Head of caudate nucleus (tissue), 42 donors: ENCODE measurements around the gene UNCX.
"Not testable (repeated sequence)": the region's sequence is repeated elsewhere in the genome, so short reads cannot be mapped to it uniquely, and the experiment has no call there.

Experiments
- DNase-seq, 42 donors: peaks; one replicate each; pipeline versions ENCODE4 v3.0.0 to v3.0.0-alpha.2; 2020 to 2021; ENCODE audit warnings: mixed read lengths in 7 of 42
- intact Hi-C: fragments of 100-400 bp; cut with DNase I; formaldehyde crosslinking; loops from one replicate; pipeline ENCODE4 v1.15.0; 2022

The UNCX gene

DNA sequence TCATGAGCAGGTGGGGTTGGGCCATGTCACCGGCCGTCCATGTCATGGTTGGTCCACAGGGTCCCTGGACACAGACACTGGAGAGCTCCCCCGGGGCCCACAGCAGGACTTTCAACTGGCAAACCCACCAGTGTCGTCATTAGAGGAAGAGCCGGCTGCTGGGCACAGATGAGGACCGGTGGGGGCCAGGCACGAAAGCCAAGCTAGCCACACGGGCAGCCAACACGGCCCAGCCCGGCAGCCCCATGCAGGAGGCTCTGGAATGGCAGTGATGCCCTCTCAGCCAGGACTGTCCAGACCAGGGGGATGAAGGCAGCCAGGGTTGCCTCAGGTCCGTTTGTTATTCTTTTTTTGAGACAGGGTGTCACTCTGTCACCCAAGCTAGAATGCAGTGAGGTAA lies 21.1 kb upstream of the UNCX start:
- DNase-seq: no peak
- intact Hi-C loops: no loop called here

DNA sequence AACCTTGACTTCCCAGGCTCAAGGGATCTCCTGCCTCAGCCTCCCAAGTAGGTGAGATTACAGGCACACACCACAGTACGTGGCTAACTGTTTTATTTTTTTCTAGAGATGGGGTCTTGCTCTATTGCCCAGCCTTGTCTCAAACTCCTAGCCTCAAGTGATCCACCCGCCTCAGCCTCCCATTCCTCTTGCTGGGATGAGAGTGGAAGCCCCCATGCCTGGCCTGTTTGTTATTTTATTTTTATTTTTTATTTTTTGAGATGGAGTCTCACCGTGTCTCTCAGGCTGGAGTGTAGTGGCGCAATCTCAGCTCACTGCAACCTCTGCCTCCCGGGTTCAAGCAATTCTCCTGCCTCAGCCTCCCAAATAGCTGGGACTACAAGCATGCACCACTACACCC lies 20.6 kb upstream of the UNCX start:
- DNase-seq, intact Hi-C loops: not testable (repeated sequence)

DNA sequence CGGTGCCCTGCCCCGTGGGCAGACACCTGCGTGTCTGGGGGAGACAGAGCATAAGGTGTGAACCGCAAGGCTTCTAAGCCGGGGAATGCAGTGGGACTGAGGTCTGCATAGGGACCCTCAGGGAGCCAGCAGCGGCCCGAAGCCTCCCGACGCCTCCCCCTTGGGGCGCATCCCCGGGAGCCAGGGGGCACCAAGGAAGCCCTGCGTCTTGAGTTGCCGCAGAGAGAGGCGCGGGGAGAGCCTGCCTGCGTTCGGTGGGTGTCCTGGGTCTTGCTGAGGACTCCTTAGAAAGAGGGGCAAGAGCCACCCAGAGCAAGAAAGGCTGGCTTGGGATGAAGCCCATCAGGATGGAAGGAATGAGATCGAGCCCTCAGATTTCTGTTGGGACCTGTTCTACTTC lies 18.2 kb upstream of the UNCX start:
- DNase-seq: no peak
- intact Hi-C loops: no loop called here

DNA sequence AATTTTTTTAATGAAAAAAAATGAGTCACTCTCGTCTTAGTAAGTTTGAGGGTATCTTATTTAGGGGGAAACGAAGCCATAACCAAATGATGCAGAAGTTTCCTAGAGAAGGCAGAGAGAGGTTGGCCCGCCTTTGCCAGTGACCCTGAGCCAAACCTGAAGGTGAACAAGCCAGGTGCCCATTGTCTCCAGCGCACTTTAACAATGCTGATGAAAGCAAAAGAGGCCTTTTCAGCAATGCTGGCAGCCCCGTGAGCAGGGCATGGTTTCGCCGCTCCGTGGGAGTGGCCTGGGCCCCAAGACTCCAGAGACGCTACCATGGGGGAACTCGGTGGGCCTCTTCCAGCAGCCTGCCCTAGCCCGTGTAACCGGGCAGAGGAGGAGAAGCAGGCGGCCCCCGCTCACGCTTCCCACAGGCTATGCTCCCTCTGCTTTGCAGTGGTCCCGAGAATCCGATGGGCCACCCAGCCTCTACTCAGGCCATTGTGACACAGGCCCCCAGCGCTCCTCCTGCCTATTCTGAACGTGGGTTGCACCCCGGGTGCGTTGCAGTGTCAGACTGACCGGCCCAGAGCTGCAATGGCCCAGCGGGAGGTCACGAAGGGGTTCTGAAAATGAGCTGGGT lies 14.0 kb upstream of the UNCX start:
- intact Hi-C loops: no loop called here
- DNase-seq: no peak

DNA sequence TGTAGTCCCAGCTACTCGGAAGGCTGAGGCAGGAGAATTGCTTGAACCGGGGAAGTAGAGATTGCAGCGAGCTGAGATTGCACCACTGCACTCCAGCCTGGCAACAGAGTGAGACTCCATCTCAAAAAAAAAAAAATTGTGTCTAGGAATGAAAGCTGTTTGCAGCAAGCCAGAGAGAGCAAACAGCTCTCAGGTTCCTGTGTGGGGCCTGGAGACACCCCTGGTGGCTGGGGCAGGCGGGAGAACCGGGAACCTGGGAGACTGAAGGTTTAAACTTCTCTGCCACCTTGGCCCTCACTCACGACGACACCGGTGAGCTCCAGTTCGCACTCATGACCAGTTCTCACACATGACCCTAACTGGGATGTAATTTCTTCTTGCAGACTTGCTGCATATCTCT lies 13.2 kb upstream of the UNCX start:
- intact Hi-C loops: no loop called here
- DNase-seq: no peak

DNA sequence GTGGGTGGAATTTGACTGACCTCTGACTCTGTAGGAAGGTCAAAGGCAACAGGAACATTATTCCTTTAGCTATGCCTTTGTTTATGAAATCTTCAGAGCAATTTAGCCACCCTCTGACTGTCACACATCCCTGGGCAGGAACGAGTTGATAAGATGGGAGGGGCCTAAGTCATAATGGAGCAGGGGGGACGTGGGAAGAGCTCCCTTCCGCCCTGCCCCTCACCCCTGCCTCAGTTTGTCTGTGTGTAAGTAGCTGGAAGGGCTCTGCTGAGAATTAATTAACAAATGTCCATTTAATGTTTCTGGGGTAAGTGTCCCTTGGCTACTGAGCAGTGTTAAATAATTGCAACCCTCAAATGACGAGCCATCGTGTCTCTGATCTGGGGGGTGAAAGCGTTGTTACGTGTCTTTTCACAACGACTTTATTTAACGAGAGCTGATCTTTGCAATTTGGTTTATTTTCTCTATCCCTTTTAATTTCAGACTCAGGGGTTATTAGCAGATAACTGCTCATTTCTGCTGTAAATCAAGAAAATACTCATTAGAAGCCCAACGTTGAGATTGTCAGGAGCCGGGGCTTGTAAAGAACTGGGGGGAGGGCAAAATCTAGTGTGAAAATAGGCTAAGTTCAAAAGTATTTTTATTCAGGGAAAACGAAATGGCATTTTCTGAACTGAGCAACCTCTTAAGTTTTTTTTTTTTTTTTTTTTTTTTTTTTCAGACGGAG lies 12.5 kb upstream of the UNCX start:
- intact Hi-C loops: loop anchor here (10.0 kb wide), 1 partner anchor 215 kb away; no protein-coding TSS in a partner anchor

DNA sequence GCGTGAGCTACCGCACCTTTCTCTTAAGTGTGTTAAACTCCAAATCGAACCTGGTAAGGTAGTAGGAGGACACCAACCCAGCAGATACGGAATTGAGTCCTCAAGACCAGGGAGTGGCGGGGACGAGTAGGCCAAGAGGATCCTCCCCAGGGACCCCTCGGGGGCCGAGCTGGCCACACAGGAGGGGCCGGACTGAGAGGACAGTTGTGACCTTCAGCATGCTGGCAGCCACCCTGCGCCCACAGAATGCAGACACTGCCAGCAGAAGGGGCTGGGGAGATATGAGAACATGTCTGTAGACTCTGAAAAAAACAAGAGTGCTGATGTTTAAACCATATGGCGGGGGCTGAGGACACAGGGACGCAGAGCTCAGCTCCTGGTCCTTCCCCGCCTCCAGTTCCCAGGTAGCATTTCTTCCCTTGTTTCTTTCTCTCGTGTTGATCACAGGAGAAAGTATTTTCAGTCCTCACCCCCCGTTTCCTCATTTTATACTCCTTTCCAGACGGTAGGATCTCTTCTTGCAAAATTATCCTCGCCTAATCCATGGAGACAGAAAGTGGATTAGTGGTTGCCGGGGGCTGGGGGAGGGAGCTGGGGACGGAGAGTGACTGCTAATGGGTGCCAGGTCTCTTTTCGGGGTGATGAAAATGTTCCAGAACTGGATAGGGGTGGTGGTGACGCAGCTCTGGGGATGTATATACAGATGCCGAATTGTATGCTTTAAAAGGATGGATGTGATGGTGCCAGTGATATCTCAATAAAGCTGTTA lies 11.5 kb upstream of the UNCX start:
- intact Hi-C loops: loop anchor here (10.0 kb wide), 1 partner anchor 214 kb away; no protein-coding TSS in a partner anchor
- DNase-seq: no peak

More for the DNA sequence above, 12.5 kb upstream of the UNCX start:
- DNase-seq: no peak

DNA sequence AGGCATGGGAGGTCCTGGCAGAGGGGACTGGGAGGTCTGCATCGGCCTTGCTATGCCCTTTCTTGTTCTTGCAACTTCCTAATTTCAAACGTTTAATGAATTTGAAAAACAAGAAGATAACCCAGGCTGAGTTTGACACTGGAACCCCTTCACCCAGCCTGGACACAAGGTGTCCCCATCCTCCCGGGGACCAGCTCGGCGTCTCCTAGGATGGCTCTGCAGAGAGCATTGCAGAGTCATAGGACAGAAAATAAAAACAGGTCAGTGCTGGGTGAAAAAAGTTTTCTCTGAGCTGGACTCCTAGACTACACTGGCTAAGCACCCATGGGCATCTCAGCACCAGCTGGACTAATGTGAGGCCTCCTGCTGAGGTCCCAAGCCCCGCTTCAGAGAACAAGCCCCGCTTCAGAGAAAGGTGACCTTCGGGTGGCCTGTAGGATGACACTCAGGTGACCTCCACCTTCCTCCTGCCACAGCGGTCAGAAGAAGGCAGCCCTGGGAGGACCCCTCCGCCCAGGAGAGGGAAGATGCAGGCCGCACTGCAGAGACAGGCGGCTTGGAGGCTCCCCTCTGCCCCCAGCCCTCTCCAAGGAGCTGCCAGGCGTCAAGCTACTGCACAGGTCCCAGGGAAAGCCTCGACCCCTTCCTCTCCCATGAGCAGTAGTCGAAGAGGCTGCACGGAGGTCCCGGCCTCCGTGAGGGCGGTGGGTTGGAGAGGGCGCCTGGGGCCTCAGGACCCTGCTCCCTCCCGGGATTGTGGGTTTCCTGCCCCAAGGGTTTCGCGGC lies 9.3 kb upstream of the UNCX start:
- intact Hi-C loops: loop anchor here (10.0 kb wide), 1 partner anchor 211 kb away; no protein-coding TSS in a partner anchor

DNA sequence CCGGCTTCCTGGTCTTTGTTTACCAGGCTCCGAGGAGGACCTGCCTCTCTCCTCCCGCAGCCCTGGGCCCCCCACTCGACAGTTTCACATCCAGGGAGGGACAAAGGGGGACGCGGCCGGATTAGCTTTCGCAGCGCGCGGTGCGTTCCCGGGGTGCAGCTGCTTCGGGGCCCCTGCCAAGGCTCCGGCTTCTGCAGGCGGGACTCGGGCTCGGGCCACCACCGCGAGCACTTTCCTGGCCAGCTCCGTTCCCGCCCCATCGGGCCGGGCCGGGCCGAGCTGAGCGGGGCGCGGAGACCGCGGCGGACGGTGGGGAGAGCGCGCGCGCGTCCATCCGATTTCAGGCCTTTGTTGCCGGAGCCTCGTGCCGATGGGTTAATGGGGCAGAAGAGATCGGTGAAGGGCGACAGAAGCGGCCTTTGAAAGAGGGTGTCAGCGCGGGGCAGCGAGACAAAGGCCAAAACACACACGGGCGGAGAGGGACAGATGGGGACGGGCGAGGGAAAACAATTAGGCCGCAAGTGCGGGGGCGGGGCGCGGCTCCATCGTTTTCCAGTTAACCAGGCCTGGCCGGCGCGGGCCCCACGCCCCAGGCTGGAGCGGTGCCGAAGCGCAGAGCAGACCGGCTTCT lies 8.5 kb upstream of the UNCX start:
- no peak for DNase-seq
- intact Hi-C loops: loop anchor here (10.0 kb wide), 1 partner anchor 211 kb away; no protein-coding TSS in a partner anchor

More for the DNA sequence above, 9.3 kb upstream of the UNCX start:
- DNase-seq: no peak

DNA sequence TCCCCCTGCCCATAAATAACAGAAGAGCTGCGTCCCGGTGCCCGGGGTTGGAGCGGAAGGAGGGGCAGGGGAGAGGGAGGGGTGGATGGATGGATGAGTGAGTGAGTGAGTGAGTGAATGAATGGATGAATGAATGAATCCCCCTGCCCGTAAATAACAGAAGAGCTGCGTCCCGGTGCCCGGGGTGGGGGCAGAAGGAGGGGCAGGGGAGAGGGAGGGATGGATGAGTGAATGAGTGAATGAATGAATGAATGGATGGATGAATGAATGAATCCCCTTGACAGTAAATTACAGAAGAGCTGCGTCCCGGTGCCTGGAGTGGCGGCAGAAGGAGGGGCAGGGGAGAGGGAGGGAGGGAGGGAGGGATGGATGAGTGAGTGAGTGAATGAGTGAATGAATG lies 7.6 kb upstream of the UNCX start:
- intact Hi-C loops: loop anchor here (5.0 to 10.0 kb wide), 2 partner anchors 187 to 210 kb away; no protein-coding TSS in a partner anchor
- DNase-seq: no peak

DNA sequence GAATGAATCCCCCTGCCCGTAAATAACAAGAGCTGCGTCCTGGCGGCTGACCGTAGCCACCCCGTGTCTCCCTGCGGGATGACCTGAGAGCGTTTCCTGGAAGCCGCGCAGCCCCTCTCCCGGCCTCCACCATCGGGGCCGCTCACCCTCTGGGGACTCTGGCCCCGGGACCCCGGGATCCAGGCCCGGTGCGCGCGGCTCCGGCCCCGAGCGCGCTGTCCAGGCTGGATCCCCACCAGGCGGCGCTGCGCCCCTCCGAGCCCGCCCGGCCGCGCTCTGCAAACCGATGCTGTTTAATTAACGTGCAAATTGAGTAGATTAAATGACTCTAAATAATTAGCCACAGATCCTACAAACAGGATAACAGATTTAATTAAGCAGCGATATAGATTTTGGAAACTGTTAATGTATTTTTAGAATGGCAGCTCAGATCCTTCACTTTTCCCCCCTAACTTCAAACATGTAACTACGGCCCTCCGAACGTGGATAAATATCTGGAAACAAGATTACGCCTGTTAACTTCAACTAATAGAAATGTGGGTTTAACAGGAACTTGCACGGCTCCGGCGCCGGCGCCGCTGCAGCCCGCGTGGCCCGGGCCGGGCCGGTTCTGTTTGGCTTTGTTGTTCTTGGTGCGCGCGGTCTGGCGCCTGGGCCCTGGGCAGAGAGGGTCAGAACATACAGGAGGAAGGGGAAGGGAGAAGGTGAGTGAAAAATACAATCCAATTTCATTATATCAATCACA lies 7.1 kb upstream of the UNCX start:
- DNase-seq: peak in 28 of 42 donors; percentile 15 to 73 (median 38)
- intact Hi-C loops: loop anchor here (5.0 to 10.0 kb wide), 2 partner anchors 187 to 209 kb away; no protein-coding TSS in a partner anchor

DNA sequence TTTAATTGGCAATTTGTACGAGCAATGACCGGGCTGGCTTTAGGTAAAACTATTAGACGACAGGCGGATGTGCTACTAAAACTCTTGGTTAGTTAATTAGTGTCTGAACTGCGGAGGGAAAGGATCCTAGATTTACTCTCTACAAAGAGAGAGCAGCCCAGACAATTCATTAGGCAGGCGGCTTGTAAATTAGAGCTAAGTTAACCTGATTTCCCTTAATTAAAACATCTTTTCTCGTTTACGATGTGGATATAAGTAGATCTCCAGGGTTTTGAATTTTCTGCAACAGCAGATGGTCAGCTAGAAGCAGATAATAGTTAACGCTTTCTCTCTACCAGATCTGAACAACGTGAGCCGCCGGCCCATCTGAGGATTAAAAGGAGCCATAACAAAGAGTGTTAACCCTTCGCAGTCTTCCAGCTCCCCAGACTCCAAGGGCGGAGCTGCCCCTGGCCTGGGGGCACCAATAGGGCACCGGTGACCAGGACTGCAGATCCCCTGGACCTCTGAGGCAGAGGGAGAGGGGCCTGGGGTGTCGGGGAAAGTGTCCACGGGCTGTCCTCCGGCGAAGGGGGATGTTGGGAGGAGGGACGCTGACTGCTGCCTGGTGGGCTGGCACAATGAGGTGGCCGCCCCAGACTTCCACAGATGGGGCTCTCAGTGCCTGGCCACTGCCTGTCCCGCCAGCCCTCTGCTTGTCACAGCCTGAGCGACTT lies 6.3 kb upstream of the UNCX start:
- DNase-seq: no peak
- intact Hi-C loops: loop anchor here (5.0 to 10.0 kb wide), 2 partner anchors 186 to 208 kb away; no protein-coding TSS in a partner anchor

DNA sequence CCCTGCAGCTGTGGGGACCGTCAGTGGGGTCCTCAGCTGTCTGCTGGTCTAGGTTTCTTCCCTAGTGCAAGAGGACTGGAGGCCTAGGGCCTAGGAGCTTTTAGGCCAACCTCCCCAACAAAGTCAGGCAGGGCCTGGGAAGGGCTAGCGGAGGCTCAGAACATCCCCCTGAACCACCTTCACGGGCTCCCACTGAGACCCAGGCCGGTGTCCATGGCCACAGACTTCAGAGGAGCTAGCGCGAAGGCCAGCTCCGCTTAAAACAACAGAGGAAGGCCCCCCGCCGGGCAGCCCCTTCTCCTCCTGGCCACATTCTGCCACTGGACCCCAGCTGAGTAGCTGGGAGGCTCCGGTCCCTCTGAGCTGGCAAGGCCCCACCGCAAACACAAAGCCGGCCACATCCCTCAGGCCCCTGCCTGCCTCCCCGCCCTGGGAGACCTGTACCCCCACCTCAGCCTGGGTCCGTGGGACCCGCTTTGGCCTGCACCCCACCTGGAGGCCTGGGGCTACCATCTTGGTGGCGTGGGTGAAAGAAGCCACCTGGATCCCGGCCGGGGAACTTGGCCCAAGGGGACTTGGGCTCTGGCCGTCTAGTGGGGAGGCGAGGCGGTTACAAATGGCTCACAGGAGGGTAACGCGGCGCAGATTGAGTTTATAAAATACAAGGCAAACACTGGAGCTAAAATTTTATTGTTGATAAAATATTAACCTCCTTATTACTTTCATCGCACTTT lies 5.4 kb upstream of the UNCX start:
- intact Hi-C loops: loop anchor here (5.0 to 10.0 kb wide), 2 partner anchors 185 to 208 kb away; no protein-coding TSS in a partner anchor
- no peak for DNase-seq

DNA sequence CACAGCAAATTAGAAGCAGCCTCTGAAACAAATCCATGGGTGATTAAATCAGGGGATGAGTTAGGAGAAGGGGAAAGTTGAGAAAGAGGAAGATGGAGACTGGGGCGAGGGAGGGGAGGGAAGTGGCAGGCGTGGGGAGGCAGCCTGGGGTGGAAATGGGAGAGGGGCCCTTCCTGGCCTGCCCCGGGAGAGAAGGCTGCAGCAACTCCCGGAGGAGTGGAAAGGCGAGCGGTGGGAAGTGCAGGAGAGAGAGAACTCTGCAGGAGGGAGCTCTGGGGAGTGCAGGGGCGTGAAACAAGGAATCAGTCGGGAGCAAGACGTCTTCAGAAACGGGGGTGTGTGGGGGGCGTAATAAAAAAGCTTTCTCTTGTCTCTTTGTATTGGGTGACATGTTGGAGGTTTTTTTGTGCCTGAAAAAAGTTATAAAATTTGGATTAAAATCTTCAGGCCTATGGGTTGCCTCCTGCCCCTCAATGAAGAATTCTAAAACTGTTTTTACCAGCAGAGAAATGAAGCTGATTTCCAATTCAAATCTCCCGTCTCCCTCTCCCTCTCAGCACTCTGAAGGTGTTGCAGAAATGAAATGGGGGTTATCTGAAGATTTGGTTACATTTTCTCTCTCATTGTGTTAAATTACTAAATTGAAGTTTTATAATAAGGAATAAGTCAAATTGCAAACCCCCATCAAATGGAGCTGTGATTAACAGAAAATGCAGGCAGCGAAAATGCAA lies 4.7 kb upstream of the UNCX start:
- intact Hi-C loops: loop anchor here (5.0 to 10.0 kb wide), 2 partner anchors 184 to 207 kb away; no protein-coding TSS in a partner anchor
- DNase-seq: no peak

DNA sequence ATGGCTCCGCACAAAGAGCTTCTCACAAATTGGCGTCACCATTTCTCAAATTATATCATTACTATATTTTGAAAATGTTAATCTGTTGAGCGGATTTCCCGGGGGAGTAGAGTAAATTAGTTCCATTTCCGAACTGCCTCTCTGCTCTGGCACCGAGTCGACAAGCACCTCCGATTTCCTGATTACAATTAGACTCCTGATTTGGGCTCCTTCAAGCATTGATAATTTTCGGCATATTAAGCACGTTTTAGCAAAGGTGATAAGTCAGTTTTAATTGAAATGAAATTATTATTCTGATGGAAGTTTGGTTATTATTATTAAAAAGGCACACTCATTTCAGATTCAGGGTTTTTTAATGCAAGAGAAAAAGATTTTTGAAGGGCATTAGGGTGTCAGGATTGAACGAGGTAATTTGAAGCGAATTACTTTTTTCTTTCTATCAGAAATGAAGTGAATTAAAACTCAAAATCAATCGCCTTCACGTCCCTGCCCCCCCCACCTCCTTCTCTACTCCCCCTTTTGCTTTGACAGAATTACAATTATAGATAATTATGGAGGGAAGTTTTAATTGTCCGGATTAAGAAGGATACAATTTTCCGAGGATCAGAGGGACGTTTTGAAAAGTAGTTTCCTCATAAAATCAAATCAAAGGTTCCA lies 4.0 kb upstream of the UNCX start:
- intact Hi-C loops: loop anchor here (5.0 to 10.0 kb wide), 2 partner anchors 184 to 206 kb away; no protein-coding TSS in a partner anchor
- DNase-seq: no peak
